AG10803 (cell line): ENCODE measurements around the gene TCOF1.
"Not testable (repeated sequence)": the region's sequence is repeated elsewhere in the genome, so short reads cannot be mapped to it uniquely, and the experiment has no call there.

Experiments
- DNase-seq: peaks from one replicate; pipeline ENCODE4 v3.0.0; 2010; ENCODE audit warnings: low read depth
- H3K4me3 ChIP-seq: 2 replicates; pipeline ENCODE4 v1.5.1; 2011; ENCODE audit warnings: mild to moderate bottlenecking, low read length, control low read depth
- TF ChIP-seq, protein P1 (sequence below): conservative IDR thresholded peaks from 2 replicates; pipeline ENCODE4 v1.5.1; 2011; ENCODE audit warnings: mild to moderate bottlenecking, low read length, control low read depth, inconsistent platforms

The TCOF1 gene

DNA sequence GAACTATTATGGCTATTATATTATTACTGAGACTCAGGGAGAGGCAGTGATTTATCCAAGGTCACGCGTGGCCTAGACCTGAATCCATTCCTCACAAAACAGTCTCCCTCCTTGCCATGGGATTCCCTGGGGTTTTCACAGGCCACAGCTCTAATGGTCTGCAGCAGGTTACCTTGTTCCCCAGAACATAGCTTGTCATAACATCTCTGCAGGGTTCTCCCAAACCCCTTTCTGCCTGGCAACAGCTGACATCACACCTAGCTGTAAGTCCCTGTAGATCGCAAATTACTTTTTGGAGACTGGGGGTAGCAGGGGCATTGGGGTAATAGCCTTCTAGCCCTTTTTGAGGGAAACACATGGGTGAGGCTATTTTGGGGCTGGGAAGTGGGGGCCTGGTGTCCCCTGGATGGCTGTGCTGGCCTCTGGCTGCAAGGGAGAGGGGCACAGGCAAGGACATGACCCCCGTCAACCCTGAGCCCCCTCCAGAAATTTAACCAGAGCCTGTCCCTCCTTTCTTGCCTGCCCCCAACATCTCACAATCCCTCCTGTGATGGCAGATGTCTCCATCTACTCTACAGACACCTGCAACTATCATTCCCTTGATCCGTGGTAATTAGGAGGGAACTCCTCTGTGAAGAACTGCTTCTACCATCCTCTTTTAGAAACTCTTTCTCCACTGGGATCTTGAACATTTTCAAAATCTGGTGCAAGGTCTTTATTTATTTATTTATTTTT is 53.9 kb downstream of the TCOF1 start:
- no peak overlapping the region for H3K4me3 ChIP-seq
- DNase-seq = no peak
- TF ChIP-seq, protein P1, sequence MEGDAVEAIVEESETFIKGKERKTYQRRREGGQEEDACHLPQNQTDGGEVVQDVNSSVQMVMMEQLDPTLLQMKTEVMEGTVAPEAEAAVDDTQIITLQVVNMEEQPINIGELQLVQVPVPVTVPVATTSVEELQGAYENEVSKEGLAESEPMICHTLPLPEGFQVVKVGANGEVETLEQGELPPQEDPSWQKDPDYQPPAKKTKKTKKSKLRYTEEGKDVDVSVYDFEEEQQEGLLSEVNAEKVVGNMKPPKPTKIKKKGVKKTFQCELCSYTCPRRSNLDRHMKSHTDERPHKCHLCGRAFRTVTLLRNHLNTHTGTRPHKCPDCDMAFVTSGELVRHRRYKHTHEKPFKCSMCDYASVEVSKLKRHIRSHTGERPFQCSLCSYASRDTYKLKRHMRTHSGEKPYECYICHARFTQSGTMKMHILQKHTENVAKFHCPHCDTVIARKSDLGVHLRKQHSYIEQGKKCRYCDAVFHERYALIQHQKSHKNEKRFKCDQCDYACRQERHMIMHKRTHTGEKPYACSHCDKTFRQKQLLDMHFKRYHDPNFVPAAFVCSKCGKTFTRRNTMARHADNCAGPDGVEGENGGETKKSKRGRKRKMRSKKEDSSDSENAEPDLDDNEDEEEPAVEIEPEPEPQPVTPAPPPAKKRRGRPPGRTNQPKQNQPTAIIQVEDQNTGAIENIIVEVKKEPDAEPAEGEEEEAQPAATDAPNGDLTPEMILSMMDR = no peak

DNA sequence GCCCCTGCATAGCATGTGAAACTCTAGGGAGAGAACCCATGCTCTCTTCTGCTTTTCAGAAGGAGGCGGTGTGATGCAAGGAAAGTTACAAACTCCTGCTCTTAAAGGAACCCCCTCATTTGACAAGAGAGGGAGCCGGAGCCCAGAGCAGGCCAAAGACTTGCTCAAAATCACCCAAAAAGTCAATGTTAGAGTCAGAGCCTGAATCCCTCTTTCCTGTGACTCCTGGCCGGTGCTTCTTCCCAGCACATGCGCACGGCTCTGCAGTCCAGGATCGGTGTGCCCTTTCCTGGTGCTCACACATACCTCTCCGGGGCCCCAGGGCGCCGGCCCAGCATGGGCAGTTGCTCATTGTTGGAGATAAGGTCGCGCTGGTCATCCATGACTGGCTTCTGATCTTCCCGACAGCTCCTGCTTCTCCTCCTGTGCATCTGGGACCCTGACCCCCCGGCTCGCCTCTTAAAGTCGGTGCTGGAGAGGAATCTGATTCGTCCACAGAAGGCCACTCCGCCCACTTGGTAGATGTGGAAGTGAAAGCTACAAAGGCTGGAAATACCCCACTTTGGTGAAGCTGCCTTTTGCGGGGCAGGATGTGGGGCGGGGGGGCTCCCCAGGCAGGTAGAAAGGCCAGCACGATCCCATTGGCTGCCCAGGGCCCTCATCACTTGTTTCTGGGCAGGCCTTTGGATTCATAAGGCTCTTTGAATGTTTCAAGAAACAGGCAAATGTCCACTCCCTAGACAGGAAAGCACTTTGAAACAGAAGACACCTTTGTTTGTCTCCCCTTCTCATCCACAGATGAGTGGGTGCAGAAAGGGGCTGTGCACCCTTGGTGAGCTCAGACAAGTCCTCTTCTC is 55.0 kb downstream of the TCOF1 start, which contains the start of gene CD74:
CD74 (minus strand) TSS at position 592 of the 857 bp plus-strand sequence; CDS start at position 431, 161 bp downstream.
- no peak within 1 kb of the TSS for H3K4me3 ChIP-seq
- TF ChIP-seq, protein P1 = no peak

DNA sequence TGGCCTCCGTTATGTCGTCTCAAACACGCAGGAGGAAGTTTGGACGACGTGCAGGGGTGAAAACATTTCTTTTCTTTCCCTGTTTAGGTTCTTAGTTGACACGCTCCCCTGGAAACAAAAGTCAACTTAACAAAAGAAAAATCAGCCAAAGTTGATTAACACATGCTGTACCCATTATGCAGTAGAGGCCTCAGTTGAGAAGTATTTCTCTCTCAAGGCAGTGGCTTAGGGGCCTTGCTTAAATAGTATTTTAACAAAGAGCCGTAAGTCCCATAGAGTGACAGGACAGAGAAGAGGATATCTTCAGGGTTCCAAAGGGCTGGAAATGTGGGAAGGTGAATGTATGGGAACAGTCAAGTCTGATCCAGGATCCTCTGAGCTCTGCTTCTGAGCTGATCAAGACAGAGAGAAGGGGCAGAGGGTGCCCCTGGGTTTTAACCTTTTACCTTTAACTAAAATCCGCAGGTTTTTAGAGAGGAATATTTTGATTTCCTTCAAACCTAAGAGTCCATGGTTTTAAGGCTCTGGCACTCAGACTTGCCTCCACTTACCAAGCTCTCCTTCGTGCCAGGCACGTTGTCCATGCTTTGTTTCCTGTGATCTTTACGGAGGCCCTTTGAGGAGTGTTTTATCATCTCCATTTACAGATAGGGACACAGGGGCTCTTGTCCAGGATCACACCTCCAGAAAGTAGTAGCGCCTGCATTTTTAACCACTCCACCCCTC is 55.8 kb downstream of the TCOF1 start:
- TF ChIP-seq, protein P1 = no peak
- DNase-seq = no peak
- H3K4me3 ChIP-seq = no peak overlapping the region

More for the DNA sequence above, 55.0 kb downstream of the TCOF1 start, which contains the start of gene CD74:
- DNase-seq = peak; percentile 17

DNA sequence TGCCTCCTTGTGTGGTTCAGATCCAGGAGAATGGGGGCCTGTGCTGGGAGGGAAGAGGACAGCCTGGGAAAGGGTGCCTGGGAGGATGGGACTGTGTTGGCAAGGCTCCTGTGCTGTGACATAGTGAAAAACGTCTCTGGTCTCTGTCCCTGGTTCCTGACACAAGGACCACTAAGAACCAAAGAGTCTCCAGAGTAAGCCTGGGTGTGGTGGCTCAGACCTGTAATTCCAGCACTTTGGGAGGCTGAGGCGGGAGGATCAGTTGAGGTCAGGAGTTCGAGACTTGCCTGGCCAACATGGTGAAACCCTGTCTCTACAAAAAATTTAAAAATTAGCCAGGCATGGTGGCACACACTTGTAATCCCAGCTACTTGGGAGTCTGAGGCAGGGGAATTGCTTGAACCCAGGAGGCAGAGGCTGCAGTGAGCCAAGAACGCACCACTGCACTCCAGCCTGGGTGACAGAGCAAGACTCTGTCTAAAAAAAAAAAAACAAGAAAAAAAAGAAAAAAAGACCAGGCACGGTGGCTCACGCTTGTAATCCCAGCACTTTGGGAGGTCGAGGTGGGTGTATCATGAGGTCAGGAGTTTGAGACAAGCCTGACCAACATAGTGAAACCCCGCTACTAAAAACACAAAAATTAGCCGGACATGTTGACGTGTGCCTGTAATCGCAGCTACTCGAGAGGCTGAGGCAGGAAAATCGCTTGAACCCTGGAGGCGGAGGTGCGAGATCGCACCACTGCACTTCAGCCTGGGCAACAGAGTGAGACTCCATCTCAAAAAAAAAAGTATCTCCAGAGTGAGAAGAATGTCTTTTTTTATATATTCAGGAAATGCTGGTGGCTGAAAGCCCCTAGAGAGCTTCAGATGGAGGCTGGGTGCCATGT is 56.6 kb downstream of the TCOF1 start:
- not testable (repeated sequence) for DNase-seq, H3K4me3 ChIP-seq

DNA sequence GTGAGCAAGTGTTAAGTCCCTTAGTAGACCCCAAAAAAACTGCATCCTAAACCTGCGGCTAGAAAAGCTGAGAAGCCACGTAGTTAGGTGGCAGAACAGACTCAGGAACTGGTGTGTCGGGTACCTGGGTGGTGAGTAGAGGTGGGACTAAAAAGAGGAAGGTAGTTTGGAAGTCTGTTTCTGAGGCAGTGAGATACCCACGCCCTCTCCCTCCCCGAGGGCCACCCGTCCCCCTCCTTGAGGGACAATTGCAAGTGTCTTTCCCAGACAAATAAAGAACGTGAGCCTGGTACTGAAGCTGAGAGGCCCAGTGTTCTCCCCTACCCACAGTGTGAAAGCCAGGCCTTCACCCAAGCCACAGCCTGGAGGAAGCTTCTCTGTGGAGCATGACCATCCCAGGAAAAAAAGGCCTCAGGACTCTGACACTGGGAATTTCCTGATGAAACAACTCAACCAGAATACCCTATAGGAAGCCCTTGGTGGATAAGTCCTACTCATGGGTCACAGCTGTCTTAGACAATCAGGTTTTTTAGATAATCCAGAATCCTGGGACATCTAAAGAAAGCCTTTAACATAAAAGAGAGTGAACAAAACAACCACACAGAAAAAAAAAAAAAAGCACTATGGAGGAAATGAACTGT is 62.3 kb downstream of the TCOF1 start:
- no peak for DNase-seq
- no peak overlapping the region for H3K4me3 ChIP-seq
- TF ChIP-seq, protein P1 = no peak

DNA sequence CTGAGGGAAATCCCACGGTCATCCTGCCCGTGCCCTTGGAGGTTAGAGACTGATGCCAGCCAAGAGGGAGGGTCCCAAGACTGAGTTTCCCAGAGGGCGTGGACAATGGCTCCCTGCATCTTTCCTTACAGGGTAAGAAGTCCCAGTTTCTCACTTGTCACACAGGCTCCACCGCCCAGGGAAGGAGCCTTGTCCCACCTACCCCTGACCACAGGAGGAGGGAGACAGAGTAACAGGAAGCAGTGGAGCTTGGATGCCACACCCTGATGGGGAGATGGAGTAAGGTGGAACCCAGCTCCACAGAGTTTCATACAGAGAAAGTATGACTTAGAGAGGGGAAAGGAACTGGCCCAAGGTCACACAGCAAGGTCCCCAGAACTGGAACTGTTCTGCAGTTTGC is 64.6 kb downstream of the TCOF1 start:
- DNase-seq = no peak
- no peak overlapping the region for H3K4me3 ChIP-seq
- TF ChIP-seq, protein P1 = no peak
